Stimulated activated CD4-positive, alpha-beta T cell treated with anti-CD3 and anti-CD28 coated beads, Interleukin-4, amount 100 ng/mL, for 48 hours (primary cell): ENCODE results near the gene PGA5.
A peak's percentile ranks its signal among the peaks of the same experiment; 100 is the strongest.

Experiments
- DNase-seq, 2 donors: peaks; one replicate each; pipeline ENCODE4 v3.0.0-alpha.2; 2020; ENCODE audit warnings: low read depth in 2 of 2

Gene PGA5

GRCh38 chr11:61267437-61267841, 26.5 kb downstream of the PGA5 start:
- no peak for DNase-seq

DNA sequence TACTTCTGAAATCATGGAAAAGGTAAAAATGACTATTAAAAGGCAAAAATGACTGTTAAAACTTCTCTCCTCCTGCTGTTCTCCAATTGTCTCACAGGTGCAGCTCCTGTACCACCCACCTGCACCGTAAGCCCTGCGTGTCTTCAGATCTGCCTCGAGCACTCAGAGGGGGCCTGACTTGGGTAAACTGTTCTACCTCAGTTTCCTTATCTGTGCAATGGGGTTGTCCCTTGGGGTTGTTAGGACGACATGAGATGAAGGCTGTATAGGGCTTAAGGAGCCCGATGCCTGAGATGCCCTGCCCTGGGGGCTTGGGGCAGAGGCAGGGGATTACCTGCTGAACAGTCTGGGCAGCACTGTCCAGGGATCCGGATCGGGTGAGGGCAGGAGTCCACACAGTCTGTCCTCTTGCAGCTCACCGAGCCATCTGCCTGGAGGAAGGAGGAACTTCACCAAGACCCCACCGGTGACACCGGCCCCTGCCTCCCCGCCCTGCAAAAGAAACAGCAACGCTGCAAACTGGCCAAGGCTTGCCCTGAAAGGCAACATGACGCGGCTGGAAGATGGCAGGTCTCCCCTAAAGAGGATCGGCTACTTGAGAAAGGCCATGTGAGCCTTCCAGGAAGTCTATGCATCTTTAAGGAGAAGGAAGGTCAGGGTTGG, 27.7 kb downstream of the PGA5 start:
- no peak for DNase-seq

DNA sequence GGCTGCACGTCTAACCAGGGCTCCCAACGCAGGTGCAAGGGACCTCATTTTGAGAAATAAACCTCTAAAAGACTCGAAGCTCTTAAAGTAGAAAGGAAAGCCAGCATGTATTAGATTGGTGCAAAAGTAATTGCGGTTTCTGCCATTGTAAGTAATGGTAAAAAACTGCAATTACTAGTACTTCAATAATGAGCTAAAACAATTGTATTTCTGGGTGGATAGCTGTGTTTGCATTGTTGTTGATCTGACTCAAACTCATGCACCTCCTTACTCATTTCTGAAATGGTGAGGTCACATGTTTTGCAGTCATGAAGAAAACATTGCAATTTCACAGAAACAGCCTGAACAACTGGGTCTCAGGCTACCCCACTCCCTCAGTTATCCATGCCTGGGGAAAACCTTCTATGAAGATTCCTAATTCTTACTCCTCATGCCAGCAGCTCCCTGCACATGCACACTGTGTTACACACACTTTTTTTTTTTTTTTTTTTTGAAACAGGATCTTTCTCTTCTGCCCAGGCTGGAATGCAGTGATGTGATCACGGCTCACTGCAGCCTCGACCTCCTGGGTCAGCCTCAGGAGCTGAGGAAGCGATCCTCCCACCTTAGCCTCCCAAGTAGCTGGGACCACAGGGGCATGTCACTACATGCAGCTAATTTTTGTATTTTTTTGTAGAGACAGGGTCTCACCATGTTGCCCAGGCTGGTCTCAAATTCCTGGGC, 29.5 kb downstream of the PGA5 start:
- DNase-seq = no peak

DNA sequence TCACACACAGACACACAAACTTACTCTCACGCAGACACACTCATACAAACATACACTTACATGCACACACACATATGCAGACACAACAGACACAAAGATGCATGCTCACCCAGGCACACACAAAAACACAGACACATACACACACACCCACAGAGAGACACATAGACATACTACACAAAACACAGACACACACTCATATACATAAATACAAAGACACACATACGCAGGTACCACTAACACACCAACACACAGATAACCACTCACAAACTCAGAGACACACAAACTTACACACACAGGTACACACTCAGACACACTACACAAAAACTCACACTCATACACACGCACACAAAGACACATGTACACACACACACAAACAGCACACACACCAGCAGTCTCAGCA, 31.8 kb downstream of the PGA5 start:
- no peak for DNase-seq

GRCh38 chr11:61273178-61274078, 32.5 kb downstream of the PGA5 start:
- DNase-seq = no peak

- DNase-seq = no peak
Measured at GRCh38 chr11:61274084-61274483, 33.1 kb downstream of the PGA5 start.

DNA sequence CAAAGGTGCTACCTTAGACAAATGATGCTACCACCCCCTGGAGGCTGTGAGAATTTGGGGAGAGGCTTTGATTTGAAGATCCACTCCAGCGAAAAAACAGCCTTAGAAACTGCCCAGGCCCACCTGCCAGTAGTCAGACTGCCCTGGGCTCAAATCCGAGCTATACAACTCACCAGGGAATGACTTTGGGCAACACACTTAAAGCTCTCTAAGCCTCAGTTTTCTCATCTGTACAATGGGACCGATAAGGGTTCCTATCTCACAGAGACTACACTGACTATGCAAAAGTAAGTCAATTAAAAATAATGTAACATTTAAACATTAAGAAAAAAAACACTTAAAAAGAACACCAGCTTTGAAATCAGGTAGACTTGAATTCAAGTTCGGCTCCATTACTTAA, 34.2 kb downstream of the PGA5 start:
- DNase-seq = no peak

GRCh38 chr11:61277186-61278000, 36.4 kb downstream of the PGA5 start:
- DNase-seq = no peak

DNA sequence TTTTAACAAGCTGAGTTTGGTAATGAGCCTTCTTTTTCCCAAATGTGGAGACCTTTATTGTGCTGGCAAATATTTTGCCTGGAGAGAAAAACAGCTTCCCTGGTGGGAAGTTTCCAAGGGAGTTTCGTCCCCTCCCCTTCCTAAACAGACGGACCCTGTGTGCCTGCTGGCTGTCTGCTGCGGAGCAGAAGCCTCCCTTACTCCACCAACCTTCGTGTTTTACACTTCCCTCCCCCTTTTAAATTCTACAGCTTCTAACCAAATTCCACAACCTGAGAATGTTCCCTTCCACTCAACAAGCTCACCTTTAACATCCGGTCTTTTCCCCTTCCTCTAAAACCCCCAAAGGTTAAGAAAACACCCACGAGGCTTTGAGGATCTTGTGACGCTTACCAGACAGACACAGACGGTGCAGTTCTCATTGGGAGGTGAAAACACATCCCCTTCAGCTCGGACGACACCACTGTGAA, 37.1 kb downstream of the PGA5 start:
- DNase-seq = no peak

GRCh38 chr11:61279934-61280659, 39.1 kb downstream of the PGA5 start:
- DNase-seq = no peak

GRCh38 chr11:61280883-61281580, 40.1 kb downstream of the PGA5 start:
- no peak for DNase-seq

DNA sequence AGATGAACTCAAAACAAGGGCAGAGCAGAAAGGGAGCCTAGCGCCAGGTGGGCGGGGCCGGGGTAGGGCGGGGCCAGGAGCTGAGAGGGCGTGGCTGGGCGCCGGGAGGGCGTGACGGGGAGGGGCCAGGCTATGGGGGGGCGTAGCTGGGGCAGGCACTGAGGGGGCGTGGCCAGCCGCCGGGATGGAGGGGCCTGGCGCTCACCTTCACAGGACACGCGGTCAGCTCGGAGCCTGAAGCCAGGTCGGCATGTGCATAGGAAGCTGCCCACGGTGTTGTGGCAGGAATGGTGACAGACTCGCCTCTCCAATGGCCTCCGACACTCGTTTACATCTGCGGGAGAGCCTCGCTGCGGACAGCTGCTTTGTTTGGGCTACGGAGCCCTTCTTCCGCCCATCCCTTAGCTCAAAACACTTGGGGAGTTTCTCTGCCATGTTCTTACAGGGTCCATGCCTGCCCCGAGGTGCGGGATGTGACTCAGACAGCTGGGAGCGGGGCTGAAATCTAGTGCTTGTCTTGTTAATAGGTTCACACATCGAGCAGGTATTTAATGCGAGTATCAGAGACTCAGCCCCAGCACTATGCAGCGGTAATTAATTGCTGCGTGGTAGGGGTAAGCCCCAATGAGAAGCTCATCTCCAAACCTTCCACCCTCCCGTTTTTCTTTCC, 40.7 kb downstream of the PGA5 start:
- DNase-seq = peak in 1 of 2 donors; percentile 50

DNA sequence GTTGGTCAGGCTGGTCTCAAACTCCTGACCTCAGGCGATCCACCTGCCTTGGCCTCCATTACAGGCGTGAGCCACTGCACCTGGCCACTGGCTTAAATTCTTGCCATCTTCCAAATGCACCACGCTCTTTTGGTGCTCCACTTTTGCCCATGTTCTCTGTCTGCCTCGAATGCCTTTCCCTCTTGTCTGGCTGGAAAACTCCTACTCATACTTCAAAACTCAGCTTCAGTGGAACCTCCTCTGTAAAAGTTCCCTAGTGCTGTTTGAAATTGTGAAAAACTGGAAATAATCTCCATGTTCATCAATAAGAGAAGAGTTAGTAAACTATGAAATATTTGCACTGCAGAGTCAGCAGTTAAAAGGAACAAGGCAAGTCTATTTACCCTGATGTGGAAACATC, 42.6 kb downstream of the PGA5 start:
- DNase-seq = no peak

DNA sequence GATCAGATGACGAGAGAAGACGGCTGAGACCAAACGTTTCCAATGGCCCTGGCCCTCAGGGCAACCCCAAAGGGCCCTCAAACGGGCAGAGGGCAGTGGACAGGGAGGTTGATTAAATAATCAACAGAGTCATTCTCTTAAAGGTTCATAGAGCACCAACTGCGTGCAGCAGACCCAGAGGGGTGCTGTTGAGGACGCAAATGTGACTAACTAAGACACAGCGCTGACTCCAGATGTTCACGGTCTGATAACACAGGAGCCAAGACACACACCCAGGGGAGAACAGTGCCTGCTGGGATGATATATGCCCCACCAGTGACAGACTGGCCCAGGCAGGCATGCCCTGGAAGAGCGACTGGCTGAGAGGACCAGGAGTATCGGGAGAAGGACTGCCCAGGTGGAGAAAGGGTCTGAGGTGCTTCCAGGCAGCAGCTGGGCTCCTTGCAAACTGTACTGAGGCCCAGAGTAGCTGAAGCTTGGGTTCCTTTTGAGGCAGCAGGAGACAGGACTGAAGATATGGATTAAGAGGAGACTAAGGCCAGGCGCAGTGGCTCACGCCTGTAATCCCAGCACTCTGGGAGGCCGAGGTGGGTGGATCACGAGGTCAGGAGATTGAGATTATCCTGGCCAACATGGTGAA, 46.5 kb downstream of the PGA5 start:
- DNase-seq = no peak

DNA sequence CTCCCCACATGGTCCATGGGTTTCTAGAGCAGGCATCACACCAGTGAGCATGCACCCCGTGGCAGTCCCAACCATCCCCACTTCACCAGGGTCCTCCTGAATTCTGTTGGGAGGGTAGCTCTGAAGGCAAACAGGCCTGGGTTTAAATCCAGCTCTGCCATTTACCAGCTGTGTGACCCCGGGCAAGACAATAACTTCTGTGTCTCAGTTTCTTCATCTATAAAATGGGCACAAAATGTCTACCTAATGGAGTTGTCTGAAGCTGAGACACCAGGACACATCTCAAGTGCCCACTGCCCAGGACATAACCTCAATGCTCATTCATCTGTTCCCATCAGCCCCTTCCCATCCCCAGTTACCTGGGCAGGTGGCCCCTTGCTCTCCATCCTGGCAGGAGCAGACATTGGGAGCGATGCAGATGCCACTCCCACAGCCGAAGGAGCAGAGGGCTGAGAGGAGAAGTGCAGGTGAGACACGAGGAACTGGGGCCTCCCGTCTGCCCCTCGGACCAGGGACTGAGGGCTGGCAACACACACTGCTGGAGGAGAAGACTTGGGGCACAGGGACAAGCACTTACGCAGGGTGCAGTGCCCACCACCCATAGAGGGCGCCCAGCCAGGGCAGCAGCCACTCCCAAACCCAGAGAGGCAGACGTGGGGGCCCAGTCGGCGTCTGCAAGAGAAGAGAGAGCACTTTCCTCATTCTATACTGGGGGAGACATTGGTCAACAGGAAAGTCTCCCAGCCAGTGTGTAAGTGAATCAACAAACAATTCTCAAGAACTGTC, 50.1 kb downstream of the PGA5 start:
- no peak for DNase-seq

- DNase-seq = no peak
Measured at GRCh38 chr11:61292356-61292755, 51.4 kb downstream of the PGA5 start.

- DNase-seq = peak; percentile 22 to 33
Measured at GRCh38 chr11:61293867-61294716, 53.1 kb downstream of the PGA5 start.
